ENCODE results near the gene METTL25B. TPM values are rescaled to one million over a fixed set of nuclear protein-coding genes. Genes with fewer than 3 reads are reported as not detected.

METTL25B gene
- total RNA-seq, 1 experiment from 2014 or later, result 51.0 TPM

DNA sequence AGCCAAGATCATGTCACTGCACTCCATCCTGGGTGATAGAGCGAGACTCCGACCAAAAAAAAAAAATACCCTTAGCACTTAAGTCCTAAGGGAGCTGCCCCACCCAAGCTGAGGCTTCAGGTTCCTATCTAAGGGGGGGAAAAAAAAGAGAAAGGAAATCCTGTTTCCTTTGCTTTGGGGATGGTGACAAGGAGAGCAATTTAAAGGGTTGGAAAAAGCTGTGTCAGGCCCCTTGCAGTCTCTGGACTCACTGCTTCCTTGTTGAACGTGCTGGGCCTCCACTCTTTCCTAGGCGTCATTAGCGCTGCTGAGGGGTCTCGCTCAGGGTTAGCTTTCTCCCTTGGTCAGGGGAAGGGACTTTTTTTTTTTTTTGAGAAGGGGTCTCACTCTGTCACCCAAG, 57.2 kb downstream of the METTL25B start:
- H3K79me2 ChIP-seq (ENCODE audit: low read depth), result peaks cover 21% of the 10 kb centered on the region
- no peak overlapping the region for H2AFZ ChIP-seq
- peaks cover 13% of the 10 kb centered on the region; the same call in 1 of the 2 replicates for H3F3A ChIP-seq (ENCODE audit: insufficient read depth, low read depth)
- TF ChIP-seq, protein P1, sequence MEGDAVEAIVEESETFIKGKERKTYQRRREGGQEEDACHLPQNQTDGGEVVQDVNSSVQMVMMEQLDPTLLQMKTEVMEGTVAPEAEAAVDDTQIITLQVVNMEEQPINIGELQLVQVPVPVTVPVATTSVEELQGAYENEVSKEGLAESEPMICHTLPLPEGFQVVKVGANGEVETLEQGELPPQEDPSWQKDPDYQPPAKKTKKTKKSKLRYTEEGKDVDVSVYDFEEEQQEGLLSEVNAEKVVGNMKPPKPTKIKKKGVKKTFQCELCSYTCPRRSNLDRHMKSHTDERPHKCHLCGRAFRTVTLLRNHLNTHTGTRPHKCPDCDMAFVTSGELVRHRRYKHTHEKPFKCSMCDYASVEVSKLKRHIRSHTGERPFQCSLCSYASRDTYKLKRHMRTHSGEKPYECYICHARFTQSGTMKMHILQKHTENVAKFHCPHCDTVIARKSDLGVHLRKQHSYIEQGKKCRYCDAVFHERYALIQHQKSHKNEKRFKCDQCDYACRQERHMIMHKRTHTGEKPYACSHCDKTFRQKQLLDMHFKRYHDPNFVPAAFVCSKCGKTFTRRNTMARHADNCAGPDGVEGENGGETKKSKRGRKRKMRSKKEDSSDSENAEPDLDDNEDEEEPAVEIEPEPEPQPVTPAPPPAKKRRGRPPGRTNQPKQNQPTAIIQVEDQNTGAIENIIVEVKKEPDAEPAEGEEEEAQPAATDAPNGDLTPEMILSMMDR (conservative IDR thresholded peaks at IDR 0.05), result no peak
- TF ChIP-seq EZH2 (IDR thresholded peaks at IDR 0.05; ENCODE audit: low read depth), result no peak
- POLR2A ChIA-PET (ENCODE audit: unreplicated experiment), result no interaction called here
- DNase-seq, result no peak
- H3K27ac ChIP-seq, result no peak overlapping the region
- H3K4me3 ChIP-seq, result no peak overlapping the region
- H3K27me3 ChIP-seq (ENCODE audit: insufficient read depth, low read depth), result no peaks in the 10 kb centered on the region
- intact Hi-C loops (cut with micrococcal nuclease; ENCODE audit: unreplicated experiment), result no loop called here
- no peaks in the 10 kb centered on the region for H3K9me3 ChIP-seq (ENCODE audit: insufficient read depth, low read depth)
- CTCF ChIA-PET, result no interaction called here
- H3K4me2 ChIP-seq, result no peak overlapping the region
- no TSS peak for BruUV-seq (replicated peaks)
- no peaks in the 10 kb centered on the region for H3K9me2 ChIP-seq (ENCODE audit: insufficient read depth)
- H3K4me1 ChIP-seq (replicated peaks; ENCODE audit: insufficient read depth), result no peaks in the 10 kb centered on the region
- H3K36me3 ChIP-seq (ENCODE audit: low read depth), result peaks cover 34% of the 10 kb centered on the region; the same call in 1 of the 2 replicates
- H4K20me1 ChIP-seq (ENCODE audit: insufficient read depth), result peaks cover 45% of the 10 kb centered on the region

Other genes with a start within 250 kb of the METTL25B start
- 25.5 and 33.5 TPM in 2 replicates for gene MEF2D, start 227.7 kb upstream of the METTL25B start, total RNA-seq (2021)
- 63.1 and 63.4 TPM in 2 replicates for gene IQGAP3, start 155.9 kb upstream of the METTL25B start, total RNA-seq (2021)
- gene TTC24, start 148.7 kb upstream of the METTL25B start, total RNA-seq (2021), result not detected in 2 replicates
- gene NAXE, start 136.7 kb upstream of the METTL25B start, total RNA-seq (2021), result 83.9 and 90.3 TPM in 2 replicates
- gene GPATCH4, start 127.0 kb upstream of the METTL25B start, total RNA-seq (2021), result 17.5 and 17.6 TPM in 2 replicates
- 0.58 TPM in 1 of 2 replicates, not detected in the other for gene HAPLN2, start 109.1 kb upstream of the METTL25B start, total RNA-seq (2021)
- not detected in 2 replicates for gene BCAN, start 86.4 kb upstream of the METTL25B start, total RNA-seq (2021)
- 6.8 and 7.0 TPM in 2 replicates for gene NES, start 51.1 kb upstream of the METTL25B start, total RNA-seq (2021)
- gene CRABP2, start 22.9 kb upstream of the METTL25B start, total RNA-seq (2021), result 142 and 286 TPM in 2 replicates
- 25.4 and 33.2 TPM in 2 replicates for gene ISG20L2, start 297 bp downstream of the METTL25B start, total RNA-seq (2021)
- gene MRPL24, start 12.6 kb downstream of the METTL25B start, total RNA-seq (2021), result 74.1 and 85.3 TPM in 2 replicates
- gene HDGF, start 23.2 kb downstream of the METTL25B start, total RNA-seq (2021), result 472 and 498 TPM in 2 replicates
- gene PRCC, start 39.1 kb downstream of the METTL25B start, total RNA-seq (2021), result 47.8 and 56.6 TPM in 2 replicates
- gene SH2D2A, start 88.4 kb downstream of the METTL25B start, total RNA-seq (2021), result 4.0 and 5.8 TPM in 2 replicates
- gene INSRR, start 130.6 kb downstream of the METTL25B start, total RNA-seq (2021), result not detected in 2 replicates
- gene NTRK1, start 132.4 kb downstream of the METTL25B start, total RNA-seq (2021), result not detected in 2 replicates
- gene PEAR1, start 165.2 kb downstream of the METTL25B start, total RNA-seq (2021), result 9.8 and 12.2 TPM in 2 replicates
- not detected in 2 replicates for gene LRRC71, start 192.2 kb downstream of the METTL25B start, total RNA-seq (2021)

All from PC-9 (cell line).